Gastrocnemius medialis (tissue), 4 donors: ENCODE data around the gene SYCE3. TPM values are rescaled to one million over a fixed set of nuclear protein-coding genes. Genes with fewer than 3 reads are reported as not detected.
A peak's percentile ranks its signal among the peaks of the same experiment; 100 is the strongest.

Experiments
- ATAC-seq, 2 donors: fragments of 150-250 bp; one replicate each; pipeline ENCODE4 v1.9.1; 2016
- DNase-seq, 2 donors: peaks; one replicate each; pipeline ENCODE4 v3.0.0-alpha.2; 2019
- H3K27ac ChIP-seq, 4 donors: fragments of 200-600 bp; sonication (generic); 1 replicate in 1 of 4; 2 replicates in 3 of 4; pipeline ENCODE4 v1.5.1; 2016 to 2018; ENCODE audit warnings: mild to moderate bottlenecking in 2 of 4, moderate library complexity in 1 of 4
- H3K27me3 ChIP-seq, 3 donors: fragments of 200-600 bp; sonication (generic) in 2 of 3; 1 replicate in 1 of 3; 2 replicates in 2 of 3; pipeline versions ENCODE4 v1.5.1 to v1.6.0; 2016 to 2019; ENCODE audit warnings: mild to moderate bottlenecking in 1 of 3, moderate library complexity in 1 of 3
- H3K36me3 ChIP-seq, 2 donors: fragments of 200-600 bp; sonication (generic) in 1 of 2; one replicate each; pipeline ENCODE4 v1.5.1; 2017 to 2018
- H3K4me1 ChIP-seq, 2 donors: fragments of 200-600 bp; sonication (generic) in 1 of 2; one replicate each; pipeline ENCODE4 v1.5.1; 2016 to 2017; ENCODE audit warnings: mild to moderate bottlenecking in 2 of 2
- H3K4me3 ChIP-seq, 4 donors: fragments of 200-600 bp; sonication (generic) in 3 of 4; 1 replicate in 1 of 4; 2 replicates in 3 of 4; pipeline ENCODE4 v1.5.1; 2016 to 2019; ENCODE audit warnings: mild to moderate bottlenecking in 2 of 4
- H3K9me3 ChIP-seq, 3 donors: fragments of 200-600 bp; sonication (generic) in 2 of 3; 1 replicate in 1 of 3; 2 replicates in 2 of 3; pipeline ENCODE4 v1.5.1; 2016 to 2019
- POLR2A ChIP-seq, 2 donors: fragments of 450-650 bp; IDR thresholded peaks; one replicate each; pipeline ENCODE4 v1.6.1; 2017; ENCODE audit warnings: antibody characterized with exemption in 2 of 2, mild to moderate bottlenecking in 2 of 2, moderate library complexity in 2 of 2
- in situ Hi-C, 4 donors: fragments of 200-750 bp; cut with MboI; loops; one replicate each; pipeline versions ENCODE4 v1.15.0 to v1.8.0; 2017; ENCODE audit warnings: low sequenced_read_pairs in 4 of 4
- intact Hi-C: fragments of 100-400 bp; cut with DNase I; formaldehyde crosslinking; loops from one replicate; pipeline ENCODE4 v1.15.1; 2023; ENCODE audit warnings: low total_unique reads
- total RNA-seq, 4 donors: library from RNA; depleted of rRNA; stranded (reverse); fragments of >200 nt; gene quantifications; one replicate each; pipeline versions ENCODE4 v1.1.0 to v1.2.3, GENCODE V29; 2016
- TF ChIP-seq, protein P1 (sequence below), 5 experiments: fragments of 450-650 bp in 3 of 5; fragments of 200-600 bp in 2 of 5; sonication (generic) in 2 of 5; IDR thresholded peaks in 4 of 5; conservative IDR thresholded peaks in 1 of 5; 1 replicate in 4 of 5; 2 replicates in 1 of 5; pipeline ENCODE4 v1.5.1; 2016 to 2019; ENCODE audit warnings: antibody characterized with exemption in 5 of 5, mild to moderate bottlenecking in 3 of 5, moderate library complexity in 3 of 5

Gene SYCE3
- total RNA-seq, 4 donors from 2014 or later = not detected

DNA sequence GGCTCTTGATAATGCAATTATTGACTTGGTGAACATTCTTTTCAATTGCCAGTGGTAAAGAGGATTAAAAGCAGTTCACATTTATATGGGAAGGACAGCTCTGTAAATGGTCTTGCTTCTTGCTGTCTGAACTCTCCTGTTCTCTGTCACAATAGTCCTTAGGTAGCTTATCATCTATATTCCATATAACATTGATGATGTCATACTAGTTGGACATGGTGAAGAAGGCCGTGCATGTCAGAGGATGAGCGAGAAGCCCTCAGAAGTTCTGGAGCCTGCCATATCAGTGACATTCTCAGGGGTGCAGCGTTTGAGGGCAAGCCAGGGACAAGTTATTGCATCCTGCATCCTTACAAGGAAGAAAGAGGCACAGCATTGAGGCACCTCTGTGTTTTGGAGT is 22.5 kb upstream of the SYCE3 start:
- no peak for ATAC-seq

DNA sequence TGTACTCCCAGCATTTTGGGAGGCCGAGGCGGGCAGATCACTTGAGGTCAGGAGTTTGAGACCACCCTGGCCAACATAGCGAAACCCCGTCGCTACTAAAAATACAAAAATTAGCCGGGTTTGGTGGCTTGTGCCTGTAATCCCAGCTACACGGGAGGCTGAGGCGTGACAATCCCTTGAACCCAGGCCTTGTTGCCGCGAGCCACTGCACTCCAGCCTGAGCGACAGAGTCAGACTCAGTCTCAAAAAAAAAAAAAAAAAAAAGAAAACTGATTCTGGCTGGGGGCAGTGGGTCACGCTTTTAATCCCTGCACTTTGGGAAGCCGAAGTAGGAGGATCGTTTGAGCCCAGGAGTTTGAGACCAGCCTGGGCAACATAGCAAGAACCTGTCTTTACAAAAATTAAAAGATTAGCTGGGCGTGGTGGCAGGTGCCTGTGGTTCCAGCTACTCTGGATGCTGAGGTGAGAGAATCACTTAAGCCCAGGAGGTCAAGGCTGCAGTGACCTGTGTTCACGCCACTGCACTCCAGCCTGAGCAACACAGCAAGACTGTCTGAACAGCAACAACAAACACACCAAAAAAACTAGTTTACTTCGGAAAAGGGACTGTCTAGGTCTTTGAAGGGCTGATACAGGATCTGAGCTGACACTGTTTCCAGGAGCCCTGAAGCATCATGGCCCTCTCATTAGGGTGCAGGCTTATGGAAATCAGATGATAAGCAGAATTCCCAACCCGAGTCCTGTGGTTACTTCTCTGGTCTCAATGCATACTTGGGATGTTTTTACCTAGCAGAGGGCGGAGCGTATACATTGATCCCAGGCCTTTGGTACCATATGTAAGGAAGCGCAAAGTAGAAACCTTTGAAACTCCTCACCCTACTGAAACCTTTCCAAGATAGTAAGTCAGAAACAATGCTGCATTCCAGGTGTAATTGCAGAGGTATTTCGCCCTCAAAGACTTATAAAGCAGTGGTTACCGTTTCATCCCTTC is 21.7 kb upstream of the SYCE3 start:
- Histone ChIP-seq H3K4me1 (peaks cover 16 to 27% of the 10 kb centered on the region in 2 donors), H3K4me3 (no peak overlapping the region), H3K27ac (no peak overlapping the region), H3K27me3 (no peaks in the 10 kb centered on the region), H3K9me3 (no peaks in the 10 kb centered on the region), H3K36me3 (peaks cover 0 to 7% of the 10 kb centered on the region in 2 donors)
- in situ Hi-C loops = no loop called here
- DNase-seq (peak in 1 of 2 donors; percentile 7), ATAC-seq (no peak)
- TF ChIP-seq, protein P1, sequence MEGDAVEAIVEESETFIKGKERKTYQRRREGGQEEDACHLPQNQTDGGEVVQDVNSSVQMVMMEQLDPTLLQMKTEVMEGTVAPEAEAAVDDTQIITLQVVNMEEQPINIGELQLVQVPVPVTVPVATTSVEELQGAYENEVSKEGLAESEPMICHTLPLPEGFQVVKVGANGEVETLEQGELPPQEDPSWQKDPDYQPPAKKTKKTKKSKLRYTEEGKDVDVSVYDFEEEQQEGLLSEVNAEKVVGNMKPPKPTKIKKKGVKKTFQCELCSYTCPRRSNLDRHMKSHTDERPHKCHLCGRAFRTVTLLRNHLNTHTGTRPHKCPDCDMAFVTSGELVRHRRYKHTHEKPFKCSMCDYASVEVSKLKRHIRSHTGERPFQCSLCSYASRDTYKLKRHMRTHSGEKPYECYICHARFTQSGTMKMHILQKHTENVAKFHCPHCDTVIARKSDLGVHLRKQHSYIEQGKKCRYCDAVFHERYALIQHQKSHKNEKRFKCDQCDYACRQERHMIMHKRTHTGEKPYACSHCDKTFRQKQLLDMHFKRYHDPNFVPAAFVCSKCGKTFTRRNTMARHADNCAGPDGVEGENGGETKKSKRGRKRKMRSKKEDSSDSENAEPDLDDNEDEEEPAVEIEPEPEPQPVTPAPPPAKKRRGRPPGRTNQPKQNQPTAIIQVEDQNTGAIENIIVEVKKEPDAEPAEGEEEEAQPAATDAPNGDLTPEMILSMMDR (IDR thresholded peaks at IDR 0.05 in 4 of 5, conservative IDR thresholded peaks at IDR 0.05 in 1 of 5) = no peak
- TF ChIP-seq POLR2A (IDR thresholded peaks at IDR 0.05) = no peak
- intact Hi-C loops = loop anchor here (1.0 kb wide), 1 partner anchor 44 kb away; the partner anchor contains the start of gene ARSA

More for the DNA sequence above, 22.5 kb upstream of the SYCE3 start:
- in situ Hi-C loops (no loop called here), intact Hi-C loops (no loop called here)
- H3K27ac ChIP-seq = no peak overlapping the region
- TF ChIP-seq, protein P1 (IDR thresholded peaks at IDR 0.05 in 4 of 5, conservative IDR thresholded peaks at IDR 0.05 in 1 of 5) = no peak
- no peak for TF ChIP-seq POLR2A (IDR thresholded peaks at IDR 0.05)
- no peak overlapping the region for H3K4me3 ChIP-seq
- no peaks in the 10 kb centered on the region for H3K9me3 ChIP-seq
- no peak for DNase-seq
- H3K4me1 ChIP-seq = peaks cover 16 to 27% of the 10 kb centered on the region in 2 donors
- H3K27me3 ChIP-seq = no peaks in the 10 kb centered on the region
- H3K36me3 ChIP-seq = peaks cover 0 to 3% of the 10 kb centered on the region in 2 donors

DNA sequence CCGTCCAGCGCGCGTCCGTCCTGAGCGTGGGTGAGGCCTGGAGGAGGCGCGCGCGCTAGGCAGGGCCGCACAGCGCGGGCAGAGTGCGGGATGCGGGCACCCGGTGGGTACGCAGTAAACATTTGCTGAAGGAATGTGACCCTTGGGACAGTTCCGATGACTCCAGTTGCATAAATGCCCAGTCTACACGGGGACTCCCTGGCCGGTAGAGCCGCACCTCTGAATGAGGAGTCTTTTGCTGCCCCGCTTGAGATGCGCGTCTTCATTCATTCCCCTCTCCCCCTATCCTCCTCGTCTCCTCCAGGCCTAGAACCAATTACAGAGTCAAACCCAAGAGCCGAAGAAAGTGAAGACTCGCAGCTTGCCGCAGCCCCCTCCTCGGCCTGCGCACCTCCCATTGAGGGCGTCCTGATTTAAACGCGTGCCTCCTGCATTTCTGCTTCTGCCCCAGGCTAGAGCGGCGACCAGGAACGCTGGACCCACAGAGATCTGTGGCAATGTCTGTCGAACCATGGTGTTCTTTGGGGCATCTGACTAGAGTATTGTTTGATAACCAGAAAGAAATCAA is 20.7 kb upstream of the SYCE3 start:
- peak; percentile 16 to 17 for ATAC-seq
- intact Hi-C loops (loop anchor here (2.0 kb wide), 1 partner anchor 75 kb away; the partner anchor contains the start of gene NCAPH2), in situ Hi-C loops (no loop called here)
- no peaks in the 10 kb centered on the region for H3K9me3 ChIP-seq
- no peak for DNase-seq
- no peaks in the 10 kb centered on the region for H3K27me3 ChIP-seq
- H3K4me1 ChIP-seq = peaks cover 25 to 36% of the 10 kb centered on the region in 2 donors
- H3K27ac ChIP-seq = peak overlapping the region; percentile 89 to 98 (median 96)
- TF ChIP-seq, protein P1 (IDR thresholded peaks at IDR 0.05 in 4 of 5, conservative IDR thresholded peaks at IDR 0.05 in 1 of 5) = no peak
- TF ChIP-seq POLR2A (IDR thresholded peaks at IDR 0.05) = no peak
- H3K4me3 ChIP-seq = peak overlapping the region; percentile 69 to 96 (median 74)
- peaks cover 0 to 7% of the 10 kb centered on the region in 2 donors for H3K36me3 ChIP-seq

DNA sequence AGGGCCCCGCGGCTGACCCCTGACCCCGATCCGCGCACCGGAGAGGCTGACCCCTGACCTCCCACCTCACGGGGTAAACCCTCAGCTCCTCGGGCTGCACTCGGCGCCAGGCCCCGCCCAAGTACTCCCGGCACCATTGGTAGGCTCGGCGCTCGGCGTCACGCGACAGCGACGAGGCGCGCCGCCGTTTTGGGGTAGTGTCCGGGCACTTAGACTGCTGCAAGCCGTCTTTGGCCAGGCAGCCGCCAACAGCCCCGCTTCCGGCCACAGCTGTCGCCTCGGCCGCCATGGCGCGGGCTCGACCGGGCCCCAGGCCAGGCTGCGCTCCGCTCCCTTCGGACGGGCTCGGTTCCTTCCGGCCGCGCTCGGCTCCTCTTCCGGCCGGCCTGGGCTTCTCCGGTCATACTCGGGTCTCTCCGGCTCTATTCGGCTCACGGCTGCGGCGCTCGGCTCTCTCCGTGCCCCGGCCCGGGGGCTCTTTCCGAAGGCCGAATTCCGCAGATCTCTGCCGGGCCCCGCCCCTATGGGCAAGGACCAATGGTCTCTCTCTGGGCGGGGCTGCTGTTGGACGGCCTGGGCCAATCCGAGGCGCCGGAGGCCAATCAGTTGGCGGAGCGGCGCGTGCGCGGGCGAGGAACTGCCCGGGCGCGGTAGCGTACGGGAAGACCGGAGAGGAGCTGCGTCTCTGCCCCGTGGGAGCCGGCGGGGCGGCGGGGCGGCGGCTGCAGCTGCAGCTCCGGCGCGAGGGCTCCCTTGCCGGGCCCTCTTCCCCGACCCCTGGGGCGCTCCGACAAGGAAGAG is 20.0 kb upstream of the SYCE3 start, which contains the start of gene CHKB:
TSS of gene CHKB (minus strand) at position 357 of the 801 bp plus-strand sequence. CDS start at position 289, 68 bp downstream.
- TF ChIP-seq, protein P1 (IDR thresholded peaks at IDR 0.05 in 4 of 5, conservative IDR thresholded peaks at IDR 0.05 in 1 of 5) = no peak
- peak; percentile 96 to 98 for TF ChIP-seq POLR2A (IDR thresholded peaks at IDR 0.05)
- in situ Hi-C loops = no loop called here
- Histone ChIP-seq H3K27ac (peak within 1 kb of the TSS; percentile 89 to 98 (median 96)), H3K4me3 (peak within 1 kb of the TSS; percentile 69 to 96 (median 74)), H3K9me3 (no peaks in the 10 kb centered on the region), H3K4me1 (peaks cover 27 to 39% of the 10 kb centered on the region in 2 donors), H3K36me3 (peaks cover 0 to 7% of the 10 kb centered on the region in 2 donors), H3K27me3 (no peaks in the 10 kb centered on the region)
- intact Hi-C loops = loop anchor here (1.0 to 2.0 kb wide), 2 partner anchors 20 to 74 kb away; partner anchors contain the start of genes NCAPH2 and SYCE3
- ATAC-seq (peak; percentile 79 to 89), DNase-seq (peak; percentile 97 to 98)
